NCI-H1694 (cell line): ENCODE results near the gene HS6ST2.
"Not testable (repeated sequence)": the region's sequence is repeated elsewhere in the genome, so short reads cannot be mapped to it uniquely, and the experiment has no call there.

Experiments used
- DNase-seq: peaks from one replicate; lab custom pipeline; 2025; lab: John Stamatoyannopoulos, UW

HS6ST2 gene

DNA sequence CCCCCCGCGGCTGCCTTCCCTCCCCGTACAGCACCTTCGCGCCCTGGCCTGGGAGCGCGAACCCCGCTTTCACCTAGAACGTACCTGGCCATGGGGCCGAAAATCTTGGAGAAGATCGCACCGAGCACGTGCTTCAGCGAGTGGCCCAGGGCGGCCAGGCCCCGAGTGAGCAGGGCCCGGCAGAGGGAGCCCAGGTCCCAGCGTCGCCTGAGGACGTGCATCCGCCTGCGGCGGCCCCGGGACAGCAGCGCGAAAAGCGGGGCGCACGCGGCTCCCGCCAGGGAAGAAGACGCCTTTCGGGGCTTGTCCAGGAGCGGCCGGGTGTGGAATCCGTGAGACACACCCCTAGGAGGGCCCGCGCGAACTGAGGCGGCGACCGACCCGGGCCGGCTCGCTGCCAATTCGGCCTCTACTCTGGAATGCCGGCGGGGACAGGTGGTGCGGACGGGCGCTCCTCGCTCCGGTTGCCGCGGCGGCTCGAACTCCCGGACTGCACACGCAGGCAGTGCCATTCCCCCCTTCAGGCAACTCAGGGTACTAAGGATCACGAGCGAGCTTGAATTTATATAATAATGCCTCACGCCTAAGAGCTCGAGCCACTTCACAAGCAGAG is at the start of gene HS6ST2:
Gene HS6ST2 (minus strand): TSS at position 539 of the 613 bp plus-strand sequence.
- DNase-seq = no peak

DNA sequence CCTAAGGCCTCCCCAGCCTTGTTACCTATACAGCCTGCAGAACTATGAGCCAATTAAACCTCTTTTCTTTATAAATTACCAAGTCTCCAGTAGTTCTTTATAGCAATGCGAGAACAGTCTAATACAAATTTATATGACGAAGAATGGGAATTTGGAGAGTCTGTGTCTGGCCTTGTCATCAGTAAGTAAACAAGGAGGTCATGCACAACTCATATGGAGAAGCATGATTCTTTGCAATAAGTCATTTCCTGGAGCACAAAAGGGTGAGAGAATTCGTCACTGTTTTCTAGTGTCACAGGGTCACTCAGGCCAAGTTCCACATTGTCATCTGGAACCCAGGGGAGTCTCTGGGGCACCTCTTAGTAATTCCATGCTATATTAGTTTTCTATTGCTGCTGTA is 49.0 kb upstream of the HS6ST2 start:
- DNase-seq = no peak

DNA sequence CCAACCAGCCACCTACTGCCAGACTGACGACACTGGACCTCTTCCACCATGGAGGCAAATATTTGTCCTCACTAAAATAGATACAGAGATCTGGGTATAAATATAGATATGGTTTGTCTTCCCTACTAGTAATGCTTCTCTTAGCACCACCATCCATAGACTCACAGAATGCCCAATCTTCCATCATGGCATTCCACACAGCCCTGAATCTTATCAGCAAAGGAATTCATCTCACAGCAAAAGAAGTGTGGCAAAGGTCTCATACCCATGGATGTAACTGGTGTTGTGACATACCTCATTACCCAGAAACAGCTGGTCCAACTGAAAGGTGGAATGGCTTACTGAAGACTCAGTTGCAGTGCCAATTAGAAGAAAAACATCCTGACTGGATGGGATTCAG is 47.2 kb upstream of the HS6ST2 start:
- DNase-seq = no peak

DNA sequence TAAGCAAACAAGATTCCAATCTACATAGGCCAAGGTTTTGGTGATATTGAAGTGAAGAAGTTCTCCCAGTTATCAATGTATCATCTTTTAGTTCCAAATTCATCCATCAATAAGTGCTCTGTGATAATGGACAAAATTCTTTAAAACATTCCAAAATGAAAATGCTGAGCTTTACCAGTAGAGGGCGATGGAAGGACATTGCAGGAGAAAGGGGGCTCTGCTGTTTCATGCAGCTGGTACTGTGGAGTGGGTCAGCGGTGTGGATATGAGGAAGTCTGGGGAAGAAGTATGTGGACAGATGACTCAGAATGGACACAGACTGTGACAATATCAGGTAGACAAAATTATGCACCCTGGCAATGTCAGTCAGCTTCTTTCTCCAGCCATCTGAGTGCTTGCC is 46.6 kb upstream of the HS6ST2 start:
- DNase-seq = no peak

DNA sequence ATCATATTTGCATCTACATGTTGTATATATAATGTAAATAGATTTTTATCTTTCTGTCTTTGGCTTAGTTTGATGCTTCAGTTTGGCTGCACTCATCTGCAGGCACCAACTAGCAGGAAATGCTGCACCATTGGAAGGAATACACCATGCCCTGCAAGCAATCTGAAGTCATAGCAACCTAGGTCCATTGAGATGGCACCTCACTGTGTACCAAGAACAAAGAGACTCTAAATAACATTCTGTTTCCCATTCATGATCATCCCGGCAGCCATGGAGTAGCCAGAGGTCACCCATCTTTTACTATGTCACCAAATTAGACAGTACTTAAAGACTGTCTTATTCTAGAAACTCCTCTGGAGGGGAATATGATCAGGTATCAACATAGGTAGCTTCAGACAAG is 40.8 kb upstream of the HS6ST2 start:
- DNase-seq = no peak

DNA sequence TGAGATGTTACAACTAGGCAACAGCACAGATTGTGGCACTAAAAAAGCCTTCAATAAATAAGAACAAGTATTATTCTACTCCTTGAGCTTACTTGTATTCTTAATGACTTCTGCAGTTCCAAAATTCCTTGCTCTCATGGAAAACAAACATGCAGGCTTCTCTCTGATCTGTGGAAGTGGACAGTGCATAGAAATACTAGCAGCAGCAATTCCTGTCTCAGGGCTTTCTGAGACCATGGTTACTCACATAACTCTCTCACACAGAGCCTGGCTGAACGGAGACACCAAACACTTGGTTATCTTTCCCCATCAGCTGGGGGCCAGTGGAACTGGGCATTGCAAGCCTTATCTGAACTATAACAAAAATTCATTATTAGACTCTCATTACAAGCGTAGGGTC is 32.4 kb upstream of the HS6ST2 start:
- no peak for DNase-seq

DNA sequence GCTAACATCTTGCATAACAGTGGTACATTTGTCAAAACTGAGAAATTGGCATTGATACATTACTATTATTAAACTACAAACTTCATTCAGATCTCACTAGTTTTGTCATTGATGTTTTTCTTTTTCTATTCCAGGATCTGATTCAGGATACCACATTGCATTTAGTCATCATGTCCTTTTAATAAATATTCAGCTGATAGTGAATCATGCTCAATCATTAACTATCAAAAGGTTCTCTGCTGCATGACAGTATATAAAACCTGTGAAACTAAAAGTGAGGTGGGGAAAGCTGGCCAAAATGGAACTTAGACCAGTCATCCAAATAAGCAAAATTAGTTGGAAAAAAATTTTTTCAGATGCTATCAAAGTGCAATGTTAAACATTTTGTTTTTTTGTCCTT is 28.1 kb upstream of the HS6ST2 start:
- DNase-seq = no peak

DNA sequence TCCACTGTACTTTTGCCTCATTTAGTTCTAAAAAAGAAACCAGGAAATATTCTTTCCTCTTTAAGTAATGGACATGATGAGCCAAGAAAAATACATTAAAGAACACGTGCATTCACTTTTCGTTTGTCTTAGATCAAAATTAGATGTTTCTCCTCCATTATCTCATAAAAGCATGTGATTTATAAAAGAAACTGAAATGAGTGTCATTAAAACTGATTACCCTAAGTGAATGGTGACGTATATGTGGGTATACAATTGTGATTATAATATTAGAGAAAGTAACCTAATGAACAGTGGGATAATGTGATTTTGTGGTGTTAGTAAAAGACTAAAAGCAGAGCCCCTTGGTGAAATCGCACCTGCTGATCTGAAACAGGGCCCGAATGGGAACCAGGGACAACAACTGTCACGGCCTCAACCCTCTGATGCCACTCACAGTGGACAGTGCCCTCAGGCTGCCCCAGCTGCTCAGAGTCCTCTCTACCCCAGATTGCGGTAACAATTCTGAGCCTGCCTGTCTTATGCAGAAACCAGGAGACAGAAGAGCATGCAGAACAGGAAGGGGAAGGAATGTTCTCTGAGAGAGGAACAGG is 25.7 kb upstream of the HS6ST2 start:
- DNase-seq = no peak

DNA sequence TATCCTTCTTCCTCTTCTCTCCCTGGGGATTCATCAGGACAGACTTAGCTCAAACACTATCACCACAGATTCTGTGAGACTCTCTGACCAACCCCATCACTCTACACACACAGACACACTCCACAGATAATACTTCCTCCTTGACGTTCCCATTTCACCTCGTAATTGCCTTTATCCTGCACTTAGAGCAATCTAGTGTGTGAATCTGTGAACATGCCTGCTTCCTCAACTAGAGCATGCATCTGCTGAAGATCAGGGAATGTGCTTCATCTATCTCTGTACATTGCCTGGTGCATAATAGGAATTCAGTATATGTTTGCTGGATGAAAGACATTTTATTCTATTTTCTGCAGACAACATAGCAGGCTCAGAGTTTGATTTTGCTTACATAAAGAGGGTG is 25.1 kb upstream of the HS6ST2 start:
- DNase-seq = no peak

DNA sequence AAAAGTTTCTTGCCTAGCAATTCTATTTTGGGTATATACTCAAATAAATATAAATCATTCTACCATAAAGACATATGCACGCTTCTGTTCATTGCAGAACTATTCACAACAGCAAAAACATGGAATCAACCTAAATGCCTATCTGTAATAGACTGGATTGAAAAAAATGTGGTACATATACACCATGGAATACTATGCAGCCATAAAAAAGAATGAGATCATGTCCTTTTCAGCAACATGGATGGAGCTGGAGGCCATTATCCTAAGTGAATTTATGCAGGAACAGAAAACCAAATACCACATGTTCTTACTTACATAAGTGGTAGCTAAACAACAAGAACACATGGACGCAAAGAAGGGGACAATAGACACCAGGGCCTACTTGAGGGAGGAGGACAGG is 21.6 kb upstream of the HS6ST2 start:
- DNase-seq = not testable (repeated sequence)

DNA sequence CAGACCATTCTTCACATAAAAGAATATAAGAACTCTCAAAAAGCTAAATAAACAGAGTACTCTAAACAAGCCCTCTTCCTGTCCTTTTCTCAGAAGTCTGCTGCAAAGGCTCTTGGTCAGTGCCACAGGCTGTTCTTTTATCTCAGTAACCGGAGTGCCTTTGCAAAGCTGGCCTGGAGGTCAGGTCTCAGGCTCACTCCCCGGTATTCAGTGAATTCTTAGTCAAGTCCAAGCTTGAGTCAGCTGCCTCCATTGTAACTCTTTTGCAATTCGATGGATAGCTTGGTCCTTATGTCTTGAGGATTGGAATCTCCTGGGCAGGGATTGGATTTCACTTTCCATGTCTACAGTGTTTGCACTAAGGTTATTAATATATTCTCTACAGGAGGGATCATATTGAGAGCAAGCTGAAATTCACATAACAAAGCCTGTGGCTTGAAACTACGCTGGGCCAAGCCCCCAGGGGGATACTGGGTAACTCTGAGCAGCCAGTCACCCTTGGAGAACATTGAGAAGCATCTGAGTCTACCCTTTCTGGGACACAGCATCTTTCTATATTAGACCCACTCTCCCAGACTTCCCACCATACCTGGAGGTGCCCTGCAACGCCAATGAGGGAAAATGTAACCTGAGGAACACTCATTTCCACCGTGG is 10.0 kb upstream of the HS6ST2 start:
- DNase-seq = no peak

DNA sequence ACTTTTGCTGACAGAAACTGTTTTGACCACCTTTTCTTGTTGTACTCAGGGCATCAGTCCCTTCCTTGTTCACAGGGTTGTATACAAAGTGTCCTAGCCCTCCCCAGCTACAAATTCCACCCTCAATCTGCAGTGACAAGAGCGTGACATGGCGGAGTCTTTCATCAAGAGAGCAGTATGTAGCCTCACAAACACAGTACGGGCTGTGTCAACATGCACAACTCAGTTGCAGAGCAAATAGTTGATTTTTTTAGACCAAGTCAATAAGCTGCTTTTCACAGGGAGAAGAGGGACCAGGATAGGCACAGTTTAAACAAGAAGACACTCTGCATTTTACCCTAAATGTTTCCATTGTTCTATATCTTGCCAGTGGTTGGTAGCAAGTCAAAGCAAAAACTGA is 8.6 kb upstream of the HS6ST2 start:
- DNase-seq = no peak

DNA sequence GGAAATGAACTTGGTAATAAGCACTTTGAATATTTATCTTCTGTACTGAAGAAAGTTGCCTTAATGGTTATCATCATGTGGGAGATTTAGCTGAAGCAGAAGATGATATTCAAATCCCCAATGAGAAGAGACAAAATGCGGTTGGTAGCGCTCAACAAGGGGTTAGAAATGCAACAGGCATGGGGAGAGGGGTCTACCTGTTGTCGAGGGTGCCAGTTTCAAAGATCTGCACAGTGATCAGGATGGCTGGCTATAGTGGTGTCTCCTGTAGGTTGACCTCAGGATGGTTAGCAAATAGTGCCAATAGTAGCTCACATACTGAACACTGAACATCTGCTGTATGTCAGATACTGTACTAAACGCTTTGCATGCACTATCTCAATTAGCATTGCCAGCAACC is 7.0 kb upstream of the HS6ST2 start:
- no peak for DNase-seq

DNA sequence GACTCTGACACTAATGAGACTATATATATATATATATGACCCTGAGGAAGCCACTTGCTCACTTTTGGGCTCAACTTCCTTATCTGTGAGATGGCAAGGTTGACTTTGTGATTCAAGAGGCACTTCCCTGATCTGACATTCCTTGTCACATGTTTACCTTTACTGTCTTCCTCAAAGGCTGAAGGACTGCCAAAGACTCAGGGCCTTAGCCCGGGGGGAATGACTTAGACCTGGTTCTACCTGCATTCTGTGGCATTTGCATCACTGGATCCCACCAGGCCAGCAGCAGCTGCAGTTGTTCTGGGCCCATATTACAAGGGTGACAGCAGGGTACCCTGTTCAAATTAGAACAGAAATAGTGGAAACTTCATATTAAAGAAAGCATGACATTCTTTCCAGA is 3.1 kb upstream of the HS6ST2 start:
- no peak for DNase-seq

DNA sequence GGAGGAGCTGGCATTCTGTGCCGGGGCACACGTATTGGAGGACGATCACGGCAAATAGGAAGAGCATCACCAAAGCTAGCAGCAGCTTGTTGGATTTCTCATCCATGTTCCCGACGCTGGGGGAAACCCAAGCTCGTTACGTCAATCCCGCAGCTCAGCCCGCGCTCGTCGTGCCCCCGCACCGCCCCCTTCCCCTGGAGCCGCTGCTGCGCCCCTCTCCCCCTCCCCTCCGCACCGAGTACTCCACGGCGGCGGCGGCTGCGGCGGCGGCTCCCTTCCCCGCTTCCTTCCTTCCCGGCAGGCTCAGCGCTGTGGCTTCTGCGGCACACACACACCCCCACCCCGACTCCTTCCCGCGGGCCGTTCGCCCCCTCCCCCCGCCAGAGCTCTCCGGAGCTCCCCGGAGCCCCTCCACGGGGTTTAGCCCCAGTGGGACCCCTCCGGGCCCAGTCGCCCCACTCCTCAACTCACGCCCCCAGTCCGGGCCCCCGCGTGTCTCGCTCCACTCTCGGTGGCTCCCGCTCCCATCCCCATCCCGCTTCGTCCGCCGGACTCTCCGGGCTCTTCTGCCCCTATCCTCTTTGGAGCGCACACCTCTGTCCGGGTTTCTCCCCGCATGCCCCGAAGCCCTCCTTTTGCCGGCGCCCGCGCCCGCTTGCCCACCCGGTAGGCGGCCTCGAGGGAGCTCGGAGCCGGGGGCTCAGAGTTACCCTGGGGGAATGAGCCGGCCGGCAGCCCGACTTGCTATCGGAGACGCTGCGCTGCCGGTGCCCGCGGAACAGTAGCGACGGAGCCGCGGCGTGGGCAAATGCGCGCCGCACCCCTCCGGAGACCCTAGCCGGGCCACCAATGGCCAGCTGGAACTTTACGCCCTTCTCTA is 978 bp downstream of the HS6ST2 start:
- peak; percentile 19 for DNase-seq

DNA sequence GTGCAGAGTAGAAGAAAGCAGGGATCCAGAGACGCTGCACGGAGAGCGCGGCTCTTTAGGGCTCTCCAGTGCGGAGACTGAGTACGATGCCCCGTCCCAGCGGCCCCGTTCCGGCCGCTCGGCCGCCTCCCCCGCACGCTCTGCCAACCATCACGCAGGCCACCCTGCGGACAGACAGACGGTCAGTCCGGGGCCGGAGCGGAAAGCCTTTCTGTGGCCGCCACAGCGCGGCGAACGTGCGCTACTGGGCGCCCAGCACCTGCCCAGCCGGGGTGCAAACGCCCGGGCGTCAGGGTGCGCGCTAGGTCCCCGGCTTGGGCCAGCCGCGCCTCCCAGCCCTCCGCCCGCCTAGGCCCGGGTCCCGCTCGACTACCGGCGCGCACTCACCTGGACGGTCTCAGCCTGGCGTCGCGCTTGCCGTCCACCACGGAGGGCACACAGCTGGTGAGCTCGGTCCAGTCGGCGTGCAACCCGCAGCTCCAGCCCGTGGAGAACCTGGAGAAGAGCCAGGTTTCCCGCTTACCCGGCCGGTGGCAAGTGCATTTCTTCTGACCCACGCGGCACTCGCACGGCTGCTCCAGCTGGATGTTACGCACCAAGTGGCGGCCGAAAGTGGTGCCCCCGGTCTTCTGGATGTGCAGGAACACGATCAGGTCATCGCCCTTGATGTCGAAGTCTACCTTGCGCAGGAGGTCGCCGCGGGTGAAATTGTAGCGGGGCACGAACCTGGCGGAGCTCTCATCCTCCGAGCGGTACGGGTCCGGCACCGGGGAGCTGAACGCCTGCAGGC is 1.8 kb downstream of the HS6ST2 start:
- no peak for DNase-seq

DNA sequence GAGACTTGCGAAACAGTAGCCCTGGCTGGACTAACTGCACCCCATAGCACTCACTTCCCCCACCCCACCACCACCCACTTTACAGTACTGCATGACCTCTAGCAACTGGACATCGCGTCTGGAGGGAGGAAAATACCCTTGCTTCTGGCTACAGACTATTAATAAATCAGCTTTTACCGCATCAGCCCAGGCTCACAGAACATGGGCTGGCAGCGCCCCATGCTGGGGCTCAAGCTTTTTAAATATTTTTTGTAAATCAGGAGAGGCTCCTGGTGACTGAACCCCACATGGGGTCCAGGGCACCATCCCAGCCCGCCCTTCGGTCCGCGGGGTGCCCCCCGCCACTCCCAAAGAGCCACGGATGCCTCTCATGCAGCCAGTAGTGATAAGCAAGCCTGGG is 2.7 kb downstream of the HS6ST2 start:
- no peak for DNase-seq

DNA sequence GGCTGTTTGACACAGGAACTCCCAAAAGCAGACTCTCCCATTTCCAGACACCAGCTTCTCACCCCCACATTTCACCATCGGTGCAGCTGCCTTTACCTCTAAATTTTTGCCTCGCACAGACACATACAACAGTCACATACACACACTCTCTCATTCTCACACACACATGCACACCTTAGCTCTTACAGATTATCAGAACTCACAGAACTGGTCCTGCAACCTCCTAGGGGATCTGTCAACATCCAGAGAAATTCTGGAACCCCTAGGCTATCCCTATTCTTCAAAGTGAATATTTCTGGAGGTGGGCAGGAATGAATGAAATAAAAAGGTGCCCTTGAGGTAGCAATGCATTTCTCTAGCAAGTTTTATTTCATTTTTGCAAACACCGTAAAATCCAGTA is 4.1 kb downstream of the HS6ST2 start:
- no peak for DNase-seq

DNA sequence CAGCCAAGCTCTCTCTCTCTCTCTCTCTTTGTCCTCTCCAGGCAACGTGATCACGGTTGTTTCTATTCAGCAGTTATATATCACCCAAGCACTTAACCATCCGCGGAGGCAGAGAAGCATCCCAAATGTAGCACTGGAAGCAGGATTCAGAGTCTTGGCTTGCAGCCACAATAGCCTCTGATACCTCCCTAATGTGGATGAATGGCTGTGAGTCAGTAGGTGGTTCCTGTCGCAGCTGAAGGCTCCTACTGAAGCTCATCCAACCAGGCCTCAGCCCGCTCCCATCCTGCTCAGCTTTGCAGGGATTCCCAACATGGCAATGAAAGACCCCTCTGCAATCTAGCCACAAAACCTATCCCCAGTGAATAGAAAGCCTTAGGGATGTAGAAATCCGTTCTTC is 5.1 kb downstream of the HS6ST2 start:
- DNase-seq = no peak

DNA sequence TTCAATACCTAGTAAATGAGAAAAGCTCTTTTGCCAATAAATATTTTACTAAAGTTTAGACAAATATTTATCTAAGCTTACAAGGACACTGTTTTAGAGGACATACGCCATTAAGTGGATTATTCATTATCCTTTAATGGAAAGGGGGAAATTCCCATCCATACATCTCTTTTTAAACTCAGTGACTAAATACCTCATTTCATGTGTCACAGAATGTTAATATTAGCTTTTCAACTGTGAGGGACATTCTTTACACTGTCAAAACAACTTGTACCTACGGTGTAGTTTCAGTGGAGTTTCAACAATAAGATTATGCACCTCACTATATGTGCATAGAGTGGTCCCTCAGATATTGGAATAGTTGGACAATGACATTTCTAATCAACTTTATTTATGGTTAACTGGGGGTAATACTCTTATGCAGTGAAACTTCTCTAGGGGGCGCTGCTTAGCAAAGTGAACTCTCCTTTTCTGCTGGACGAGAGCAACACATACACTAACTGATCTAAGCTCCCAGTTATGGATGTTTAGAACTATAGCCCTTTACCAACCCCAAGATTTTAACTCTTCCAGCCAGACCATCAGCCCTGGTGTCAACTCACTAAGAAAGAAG is 9.7 kb downstream of the HS6ST2 start:
- no peak for DNase-seq

DNA sequence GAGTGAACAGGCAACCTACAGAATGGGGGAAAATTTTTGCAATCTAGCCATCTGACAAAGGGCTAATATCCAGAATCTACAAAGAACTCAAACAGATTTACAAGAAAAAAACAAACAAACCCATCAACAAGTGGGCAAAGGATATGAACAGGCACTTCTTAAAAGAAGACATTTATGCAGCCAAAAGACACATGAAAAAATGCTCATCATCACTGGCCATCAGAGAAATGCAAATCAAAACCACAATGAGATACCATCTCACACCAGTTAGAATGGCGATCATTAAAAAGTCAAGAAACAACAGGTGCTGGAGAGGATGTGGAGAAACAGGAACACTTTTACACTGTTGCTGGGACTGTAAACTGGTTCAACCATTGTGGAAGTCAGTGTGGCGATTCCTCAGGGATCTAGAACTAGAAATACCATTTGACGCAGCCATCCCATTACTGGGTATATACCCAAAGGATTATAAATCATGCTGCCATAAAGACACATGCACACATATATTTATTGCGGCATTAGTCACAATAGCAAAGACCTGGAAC is 13.3 kb downstream of the HS6ST2 start:
- DNase-seq = not testable (repeated sequence)
